NCI-H460 (cell line): ENCODE data around the gene PRKAG3. TPM values are rescaled to one million over a fixed set of nuclear protein-coding genes. Genes with fewer than 3 reads are reported as not detected.
A peak's percentile ranks its signal among the peaks of the same experiment; 100 is the strongest.

ENCODE experiments used
- DNase-seq: peaks from one replicate; pipeline ENCODE4 v3.0.0-alpha.2; 2016; ENCODE audit warnings: low read depth; ENCODE audit errors: extremely low read depth
- total RNA-seq: library from RNA; depleted of rRNA; stranded (reverse); fragments of >200 nt; shearing (Covaris generic); gene quantifications from 2 replicates; pipeline ENCODE4 v1.2.3, GENCODE V29; 2014

The PRKAG3 gene
- total RNA-seq, 1 experiment from 2014 or later = not detected

DNA sequence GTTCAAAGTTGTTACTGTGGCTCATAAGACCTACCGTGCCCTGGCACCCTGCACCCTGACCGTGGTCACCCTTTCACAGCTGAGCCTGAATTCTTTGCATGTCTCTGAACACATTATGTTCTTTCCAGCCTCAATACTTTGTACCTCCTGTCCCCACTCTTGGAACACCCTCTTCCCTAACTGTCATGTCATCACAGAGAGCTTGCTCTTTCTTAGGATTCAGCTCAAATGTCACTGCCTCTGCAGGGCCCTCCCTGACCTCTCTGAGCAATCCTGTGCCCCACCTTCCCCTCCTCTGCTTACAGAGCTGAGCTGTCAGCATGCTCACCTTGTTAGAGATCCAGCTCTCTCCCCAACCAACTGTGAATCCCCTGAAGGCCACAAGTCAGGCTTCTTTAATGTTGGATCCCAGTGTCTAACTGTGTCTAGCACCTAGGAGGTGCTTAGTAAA is 15.0 kb downstream of the PRKAG3 start:
- DNase-seq = no peak

DNA sequence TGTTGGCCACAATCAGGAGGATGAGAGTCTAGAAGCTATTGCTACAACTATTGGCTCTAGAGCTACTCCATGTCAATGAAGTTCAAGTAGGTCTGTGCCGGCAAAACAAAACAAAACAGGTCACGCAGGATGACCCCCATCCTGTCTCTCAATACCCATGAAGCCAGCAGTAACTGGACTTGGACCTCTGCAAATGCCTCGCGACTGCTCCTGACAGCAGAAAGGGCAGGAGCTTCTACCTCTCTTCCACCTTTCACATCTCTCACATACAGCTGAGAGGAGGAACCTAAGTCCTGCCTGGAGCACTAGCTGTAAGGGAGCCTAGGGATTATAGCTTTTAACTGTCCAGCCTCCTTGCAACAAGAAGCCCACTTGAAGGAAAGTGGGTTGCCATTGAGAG is 16.0 kb downstream of the PRKAG3 start:
- DNase-seq = no peak

DNA sequence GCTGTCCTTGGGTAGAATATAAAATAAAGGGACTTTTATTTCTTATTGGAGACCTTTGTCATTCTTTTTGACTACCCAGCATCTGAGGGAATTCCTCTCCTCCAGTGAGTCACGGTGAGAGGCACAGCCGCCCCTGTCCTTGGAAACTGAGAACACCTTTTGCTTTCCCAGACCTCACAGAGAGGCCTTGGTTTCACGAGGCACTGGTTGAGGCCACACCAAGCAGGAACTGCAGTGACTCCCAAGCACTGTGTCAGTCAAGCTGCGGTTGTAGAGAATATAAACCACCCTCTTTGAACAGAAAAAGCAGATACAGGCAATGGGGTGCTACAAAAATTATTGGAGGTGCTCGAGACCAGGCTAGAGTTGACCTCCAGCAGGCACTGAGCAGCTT is 16.4 kb downstream of the PRKAG3 start:
- no peak for DNase-seq

DNA sequence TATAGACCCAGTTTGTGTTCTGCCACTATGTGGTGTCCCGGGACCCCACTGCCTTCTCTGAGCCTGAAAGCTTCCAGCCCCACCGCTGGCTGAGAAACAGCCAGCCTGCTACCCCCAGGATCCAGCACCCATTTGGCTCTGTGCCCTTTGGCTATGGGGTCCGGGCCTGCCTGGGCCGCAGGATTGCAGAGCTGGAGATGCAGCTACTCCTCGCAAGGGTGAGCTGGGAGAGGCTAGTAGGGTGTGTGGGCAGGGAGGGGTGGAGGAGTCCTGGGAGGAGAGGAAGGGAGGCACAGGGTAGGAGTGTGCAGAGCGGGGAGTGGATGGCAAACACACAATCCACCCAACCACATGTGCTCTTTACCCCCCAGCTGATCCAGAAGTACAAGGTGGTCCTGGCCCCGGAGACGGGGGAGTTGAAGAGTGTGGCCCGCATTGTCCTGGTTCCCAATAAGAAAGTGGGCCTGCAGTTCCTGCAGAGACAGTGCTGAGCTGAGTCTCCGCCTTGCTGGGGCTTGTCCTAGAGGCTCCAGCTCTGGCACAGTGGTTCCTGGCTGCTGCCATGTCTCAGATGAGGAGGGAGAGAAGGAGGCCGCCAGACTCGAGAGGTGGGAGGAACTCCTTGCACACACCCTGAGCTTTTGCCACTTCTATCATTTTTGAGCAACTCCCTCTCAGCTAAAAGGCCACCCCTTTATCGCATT is 16.9 kb downstream of the PRKAG3 start:
- DNase-seq = no peak

DNA sequence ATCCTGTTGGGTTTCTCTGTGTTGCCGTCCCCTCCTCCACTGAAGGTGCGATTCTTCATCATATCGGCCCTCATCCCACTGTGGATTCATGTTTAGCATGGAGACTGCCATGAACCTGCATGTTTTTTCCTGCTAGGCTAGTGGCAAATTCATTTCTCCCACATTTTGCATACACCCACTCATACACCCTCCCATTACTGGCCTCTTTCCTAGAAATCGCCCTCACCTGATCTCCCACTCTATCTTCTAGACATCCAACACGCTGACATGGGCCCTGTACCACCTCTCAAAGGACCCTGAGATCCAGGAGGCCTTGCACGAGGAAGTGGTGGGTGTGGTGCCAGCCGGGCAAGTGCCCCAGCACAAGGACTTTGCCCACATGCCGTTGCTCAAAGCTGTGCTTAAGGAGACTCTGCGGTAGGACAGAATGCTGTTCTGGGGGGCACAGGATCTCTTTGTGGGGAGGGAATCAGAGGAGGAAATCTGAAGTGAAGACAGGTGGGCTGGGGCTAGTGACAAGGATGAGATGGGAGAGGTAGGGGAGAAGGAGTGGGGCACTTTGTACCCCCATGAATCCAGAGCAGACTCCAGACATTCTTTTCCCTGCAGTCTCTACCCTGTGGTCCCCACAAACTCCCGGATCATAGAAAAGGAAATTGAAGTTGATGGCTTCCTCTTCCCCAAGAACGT is 17.7 kb downstream of the PRKAG3 start:
- no peak for DNase-seq

DNA sequence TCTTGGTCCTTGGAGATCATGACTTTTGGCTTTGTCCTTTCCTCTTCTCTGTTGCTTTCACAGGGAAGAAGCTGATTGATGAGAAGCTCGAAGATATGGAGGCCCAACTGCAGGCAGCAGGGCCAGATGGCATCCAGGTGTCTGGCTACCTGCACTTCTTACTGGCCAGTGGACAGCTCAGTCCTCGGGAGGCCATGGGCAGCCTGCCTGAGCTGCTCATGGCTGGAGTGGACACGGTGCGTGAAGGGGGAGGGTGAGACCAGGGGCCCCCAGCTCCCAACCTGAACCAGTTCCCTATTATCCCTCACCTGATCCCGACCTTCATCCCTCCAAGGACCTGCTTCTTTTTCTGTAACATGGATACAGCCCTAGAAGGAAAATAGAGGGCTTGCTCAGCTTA is 18.7 kb downstream of the PRKAG3 start:
- no peak for DNase-seq

DNA sequence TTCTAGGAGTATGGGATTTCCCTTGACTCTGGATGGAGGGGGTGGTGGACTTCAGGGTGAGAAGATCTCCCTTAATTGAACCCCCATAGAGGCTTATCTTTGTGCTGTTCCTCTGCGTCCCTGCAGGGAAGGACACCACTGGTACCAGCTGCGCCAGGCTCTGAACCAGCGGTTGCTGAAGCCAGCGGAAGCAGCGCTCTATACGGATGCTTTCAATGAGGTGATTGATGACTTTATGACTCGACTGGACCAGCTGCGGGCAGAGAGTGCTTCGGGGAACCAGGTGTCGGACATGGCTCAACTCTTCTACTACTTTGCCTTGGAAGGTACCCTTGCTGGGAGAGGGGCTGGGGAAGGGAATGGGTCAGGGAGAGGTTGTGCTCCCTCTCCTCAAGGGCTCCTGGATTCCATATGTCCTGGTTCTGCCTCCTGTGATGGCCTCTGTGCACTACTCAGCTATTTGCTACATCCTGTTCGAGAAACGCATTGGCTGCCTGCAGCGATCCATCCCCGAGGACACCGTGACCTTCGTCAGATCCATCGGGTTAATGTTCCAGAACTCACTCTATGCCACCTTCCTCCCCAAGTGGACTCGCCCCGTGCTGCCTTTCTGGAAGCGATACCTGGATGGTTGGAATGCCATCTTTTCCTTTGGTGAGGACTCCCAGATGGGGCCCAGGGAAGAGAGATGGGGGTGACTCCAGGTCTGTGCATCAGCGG is 19.3 kb downstream of the PRKAG3 start:
- DNase-seq = no peak

DNA sequence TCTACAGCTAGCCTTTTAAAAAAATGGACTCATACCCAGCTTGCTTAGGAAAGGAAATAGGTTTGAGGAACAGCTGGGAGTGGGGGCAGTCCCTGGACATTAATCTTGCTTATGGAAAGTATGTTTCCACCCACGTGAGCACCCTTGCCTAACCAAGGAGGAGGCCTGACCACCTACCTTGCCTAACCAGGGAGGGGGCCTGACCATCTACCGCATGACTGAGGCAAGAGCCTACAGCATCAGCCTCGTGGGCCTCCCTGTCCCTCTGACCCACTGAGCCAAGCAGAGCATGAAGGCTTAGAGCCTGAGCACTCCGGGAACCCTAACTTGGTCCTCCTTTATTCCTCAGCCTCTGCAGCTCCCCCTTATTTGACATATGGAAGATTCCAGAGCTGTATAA is 20.2 kb downstream of the PRKAG3 start:
- DNase-seq = no peak

DNA sequence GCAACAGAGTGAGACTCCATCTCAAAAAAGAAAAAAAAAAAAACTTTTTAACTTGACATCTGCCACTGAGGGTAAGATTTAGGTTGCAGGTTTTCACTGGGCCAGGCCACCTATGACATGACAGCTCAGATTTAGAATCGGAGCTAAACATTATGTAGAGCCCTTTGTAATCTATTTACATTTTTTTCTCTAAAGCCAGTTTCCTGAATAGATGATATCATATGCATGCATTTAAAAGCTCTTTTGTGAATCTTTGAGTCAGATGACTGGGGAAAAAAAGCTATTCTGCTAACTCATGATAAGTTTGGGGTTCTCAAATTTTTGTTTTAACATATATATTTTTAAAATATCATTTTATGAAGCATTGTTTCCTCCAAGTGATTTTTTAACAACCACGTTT is 21.3 kb downstream of the PRKAG3 start:
- no peak for DNase-seq

DNA sequence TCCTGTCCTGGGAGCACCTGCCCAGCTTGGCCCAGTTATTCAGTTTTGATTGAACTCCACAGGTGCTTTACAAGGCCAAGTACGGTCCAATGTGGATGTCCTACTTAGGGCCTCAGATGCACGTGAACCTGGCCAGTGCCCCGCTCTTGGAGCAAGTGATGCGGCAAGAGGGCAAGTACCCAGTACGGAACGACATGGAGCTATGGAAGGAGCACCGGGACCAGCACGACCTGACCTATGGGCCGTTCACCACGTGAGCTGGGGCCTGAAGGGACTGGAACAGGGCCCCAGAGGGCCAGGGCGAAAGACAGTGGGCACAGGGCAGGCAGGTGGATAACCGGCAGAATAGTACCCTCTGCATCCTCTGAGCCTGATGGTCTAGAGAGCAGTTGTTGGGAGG is 22.1 kb downstream of the PRKAG3 start:
- DNase-seq = no peak

DNA sequence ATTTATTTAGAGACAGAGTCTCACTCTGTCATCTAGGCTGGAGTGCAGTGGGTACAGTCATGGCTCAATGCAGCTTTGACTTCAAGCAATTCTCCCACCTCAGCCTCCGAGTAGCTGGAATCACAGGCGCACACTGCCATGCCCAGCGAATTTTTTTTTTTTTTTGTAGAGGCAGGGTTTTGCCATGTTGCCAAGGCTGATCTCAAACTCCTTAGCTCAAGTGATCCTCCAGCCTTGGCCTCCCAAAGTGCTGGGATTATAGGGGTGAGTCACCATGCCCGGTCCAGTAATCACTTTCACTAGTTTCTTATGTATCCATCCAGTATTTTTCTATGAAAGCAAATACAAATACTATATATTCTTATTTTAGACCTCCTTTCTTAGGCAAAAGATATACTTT is 24.0 kb downstream of the PRKAG3 start:
- no peak for DNase-seq

DNA sequence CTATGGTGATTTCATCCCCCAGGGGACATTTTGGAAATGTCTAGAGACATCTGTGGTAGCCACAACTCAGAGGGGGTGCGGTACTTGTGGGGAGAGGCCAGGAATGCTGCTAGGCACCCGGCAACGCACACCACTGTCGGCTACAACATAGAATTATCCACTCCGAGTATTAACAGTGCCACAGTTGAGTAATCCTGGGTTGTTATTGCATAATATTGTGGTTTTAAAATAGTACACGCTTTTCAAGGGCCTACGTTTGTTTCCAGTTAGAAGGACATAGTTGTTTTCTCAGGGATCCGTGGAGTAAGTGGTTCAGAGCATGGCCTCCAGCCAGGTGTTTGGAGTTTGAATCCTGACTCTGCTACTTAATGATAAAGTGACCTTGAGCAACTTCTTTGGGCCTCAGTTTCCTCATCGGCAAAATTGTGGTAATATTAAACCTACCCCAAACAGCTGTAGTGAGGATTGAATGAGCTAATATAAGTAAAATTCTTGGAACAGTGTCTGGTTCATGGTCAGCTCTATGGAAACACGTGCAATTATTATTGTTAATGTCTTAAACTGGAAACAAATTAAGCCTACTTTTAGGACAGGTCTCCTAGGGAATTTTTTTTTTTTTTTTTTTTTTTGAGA is 25.1 kb downstream of the PRKAG3 start:
- DNase-seq = peak; percentile 39

DNA sequence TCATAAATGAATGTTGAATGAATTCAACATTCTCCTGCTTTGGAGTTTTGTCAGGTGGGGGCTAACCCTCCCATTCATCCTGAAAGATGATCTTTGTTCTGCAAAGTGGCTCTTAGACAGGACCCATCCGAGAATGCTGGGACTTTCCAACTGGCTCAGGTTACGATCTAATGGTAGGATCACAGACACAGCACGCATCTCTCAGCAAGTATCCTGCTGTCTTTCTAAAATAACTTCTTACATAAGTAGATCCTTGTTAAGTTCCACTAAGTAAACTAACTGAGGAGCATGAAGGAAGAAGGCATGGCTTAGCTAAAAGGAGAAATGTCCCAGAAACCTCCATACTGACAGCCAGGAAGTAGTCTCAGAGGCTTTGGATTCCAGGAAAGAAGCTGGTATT is 26.0 kb downstream of the PRKAG3 start:
- no peak for DNase-seq

DNA sequence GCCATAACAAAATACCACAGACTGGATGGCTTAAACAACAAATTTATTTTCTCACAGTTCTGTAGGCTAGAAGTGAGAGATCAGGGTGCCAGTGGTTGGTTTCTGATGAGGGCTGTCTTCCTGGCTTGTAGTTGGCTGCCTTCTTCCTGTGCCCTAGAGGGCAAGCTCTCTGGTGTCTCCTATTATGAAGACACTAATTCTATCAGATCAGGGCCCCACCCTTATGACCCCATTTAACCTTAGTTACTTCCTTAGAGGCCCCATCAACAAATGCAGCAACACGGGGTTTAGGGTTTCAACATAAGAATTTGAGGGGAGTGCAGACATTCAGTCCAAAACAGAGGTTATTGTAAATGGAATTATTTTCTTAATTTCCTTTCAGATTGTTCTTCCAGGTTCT is 26.8 kb downstream of the PRKAG3 start:
- DNase-seq = no peak

DNA sequence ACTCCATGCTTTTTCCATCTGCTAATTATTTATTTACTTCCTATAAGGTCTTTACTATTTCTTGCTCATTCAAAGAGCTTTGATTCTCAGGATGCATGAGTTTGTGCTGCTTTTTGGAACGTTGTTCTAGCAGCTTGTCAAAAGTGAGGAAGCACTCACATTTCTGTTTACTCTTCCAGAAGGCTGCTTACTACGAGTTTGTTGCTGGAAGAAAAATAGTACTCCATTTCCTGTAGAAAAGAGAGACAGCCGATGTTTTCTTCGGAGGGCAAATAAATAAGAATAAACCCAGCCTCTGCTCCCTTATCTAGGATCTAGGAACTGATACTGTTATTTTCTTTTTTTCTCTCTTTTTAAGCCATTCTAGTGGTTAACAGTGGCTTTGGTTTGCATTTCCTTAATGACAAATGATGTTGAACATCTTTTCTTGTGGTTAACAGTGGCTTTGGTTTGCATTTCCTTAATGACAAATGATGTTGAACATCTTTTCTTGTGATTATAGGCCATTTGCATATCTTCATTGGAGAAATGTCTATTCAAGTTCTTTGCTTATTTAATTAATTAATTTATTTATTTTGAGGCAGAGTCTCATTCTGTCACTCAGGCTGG is 29.1 kb downstream of the PRKAG3 start:
- DNase-seq = no peak

DNA sequence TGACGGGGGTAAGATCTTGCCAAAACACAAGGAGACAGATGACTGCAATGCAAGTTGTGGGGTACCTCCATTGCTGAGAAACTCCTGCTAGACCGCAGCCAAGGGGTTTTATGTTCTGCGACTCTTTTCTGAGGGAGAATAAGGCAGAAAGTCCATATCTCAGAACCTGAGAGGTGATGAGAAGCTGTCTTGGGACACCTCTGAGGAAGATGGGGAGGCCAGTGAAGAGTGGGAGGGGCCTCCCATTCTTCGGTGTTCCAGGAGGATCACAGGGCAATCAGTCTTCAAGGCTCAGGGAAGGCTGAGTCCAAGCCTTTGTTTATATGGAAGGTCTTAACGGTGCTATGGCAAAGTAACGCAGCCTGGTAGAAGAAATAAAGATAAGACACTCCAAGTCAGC is 31.6 kb downstream of the PRKAG3 start:
- no peak for DNase-seq

DNA sequence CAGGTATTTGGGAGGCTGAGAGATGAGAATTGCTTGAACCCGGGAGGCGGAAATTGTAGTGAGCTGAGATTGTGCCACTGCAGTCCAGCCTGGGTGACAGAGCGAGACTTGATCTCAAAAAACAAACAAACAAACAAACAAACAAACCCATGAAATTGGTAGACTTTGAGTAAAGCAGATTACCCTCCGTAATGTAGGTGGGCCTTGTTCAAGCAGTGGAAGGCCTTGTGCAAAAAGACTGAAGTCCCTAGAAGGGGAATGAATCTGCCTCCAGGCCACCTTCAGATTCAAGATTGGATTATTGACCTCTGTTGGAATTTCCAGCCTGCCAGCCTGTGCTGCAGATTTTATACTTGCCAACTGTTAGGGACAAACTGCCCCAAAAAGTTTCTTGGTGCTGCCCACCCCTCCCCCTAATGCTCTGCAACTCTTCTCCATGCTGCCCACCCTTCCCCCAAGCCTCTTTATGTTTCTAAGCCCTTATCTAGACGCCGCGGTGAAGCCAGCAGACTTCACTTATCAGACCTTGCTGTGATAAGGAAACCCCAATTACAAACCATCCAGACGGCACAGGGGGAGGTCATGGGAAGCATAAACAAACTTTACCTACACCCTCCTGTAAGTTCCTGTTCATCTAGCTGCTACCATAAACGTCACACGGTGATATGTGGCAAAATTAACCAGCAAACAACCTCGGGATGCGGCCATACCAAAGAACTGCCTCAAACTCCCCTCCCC is 32.7 kb downstream of the PRKAG3 start:
- no peak for DNase-seq

DNA sequence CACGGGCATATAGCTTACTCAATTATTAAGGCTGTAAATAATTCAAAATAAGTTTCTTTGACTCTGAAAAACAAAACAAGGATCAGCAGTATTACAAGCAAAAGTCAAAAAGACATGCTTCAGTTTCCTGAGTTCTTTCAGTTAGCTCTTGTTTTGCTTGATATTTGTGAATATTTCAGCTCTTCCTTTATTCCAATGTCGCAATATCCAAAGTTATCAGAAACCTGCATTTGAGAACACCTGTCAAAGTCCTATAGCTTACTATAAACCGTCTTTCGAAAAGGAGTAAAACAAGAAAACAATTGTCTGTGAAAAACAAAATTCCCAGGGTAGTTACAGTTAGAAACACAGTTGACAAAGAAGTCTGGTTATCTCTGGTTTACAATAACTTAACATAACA is 34.9 kb downstream of the PRKAG3 start:
- DNase-seq = no peak

DNA sequence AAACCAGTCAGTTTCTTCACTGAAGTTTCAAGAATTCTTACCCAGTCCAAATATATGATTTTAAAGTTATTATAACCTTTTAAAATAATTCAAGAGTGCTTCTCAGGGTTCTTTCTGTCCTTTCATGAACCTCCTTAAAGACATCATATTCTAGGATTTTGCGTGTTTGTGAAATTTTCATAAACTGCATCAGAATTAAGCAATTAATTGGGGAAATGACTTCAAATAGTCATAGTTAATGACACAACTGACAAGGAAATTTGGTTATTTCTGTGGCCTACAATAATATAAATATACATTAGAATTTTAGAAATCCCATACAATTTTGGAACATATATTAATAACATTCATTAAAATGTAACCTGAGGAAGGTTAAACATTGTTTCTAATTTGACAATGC is 39.2 kb downstream of the PRKAG3 start:
- no peak for DNase-seq

DNA sequence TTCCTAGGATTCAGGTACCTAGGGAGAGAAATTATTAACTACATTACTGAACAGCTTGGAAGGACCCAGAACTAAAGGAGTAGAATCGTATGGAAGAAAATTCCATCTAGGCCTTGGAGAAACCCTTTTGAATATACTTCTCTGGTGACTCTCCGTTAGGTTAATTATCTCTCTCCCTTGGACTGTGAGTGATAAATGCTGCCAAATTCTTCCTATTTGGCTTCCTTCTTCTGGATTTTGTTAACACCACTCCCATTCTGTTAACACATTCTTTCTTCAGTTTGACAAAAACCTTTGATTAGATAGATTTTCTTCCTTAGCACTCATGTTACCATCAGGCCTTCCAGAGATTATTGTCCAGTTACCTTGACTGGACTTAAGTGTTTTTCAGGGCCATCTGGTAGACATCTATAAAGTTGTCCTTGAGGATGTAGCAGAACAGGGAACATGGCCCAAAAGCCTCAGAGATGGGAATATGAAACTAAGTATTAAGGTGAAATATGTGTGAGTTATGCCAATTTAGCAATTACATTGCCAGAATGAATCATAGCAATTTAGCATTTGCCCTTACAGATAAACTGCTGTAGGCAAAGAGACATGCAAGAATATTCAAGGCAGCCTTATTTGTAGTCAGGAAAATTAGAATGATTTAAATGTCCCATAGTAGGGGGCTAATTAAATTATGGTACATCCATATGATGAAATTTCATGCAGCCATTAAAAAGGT is 42.9 kb downstream of the PRKAG3 start:
- DNase-seq = no peak
